GM19463 (cell line): ENCODE measurements around the gene OTC.

Source experiments
- ATAC-seq: cut with Tn5 transposase; IDR thresholded peaks from one replicate; pipeline ENCODE4 v1.9.1; 2021; ENCODE audit warnings: mild to moderate bottlenecking, moderate library complexity; ENCODE audit not compliant: unreplicated experiment

The OTC gene

DNA sequence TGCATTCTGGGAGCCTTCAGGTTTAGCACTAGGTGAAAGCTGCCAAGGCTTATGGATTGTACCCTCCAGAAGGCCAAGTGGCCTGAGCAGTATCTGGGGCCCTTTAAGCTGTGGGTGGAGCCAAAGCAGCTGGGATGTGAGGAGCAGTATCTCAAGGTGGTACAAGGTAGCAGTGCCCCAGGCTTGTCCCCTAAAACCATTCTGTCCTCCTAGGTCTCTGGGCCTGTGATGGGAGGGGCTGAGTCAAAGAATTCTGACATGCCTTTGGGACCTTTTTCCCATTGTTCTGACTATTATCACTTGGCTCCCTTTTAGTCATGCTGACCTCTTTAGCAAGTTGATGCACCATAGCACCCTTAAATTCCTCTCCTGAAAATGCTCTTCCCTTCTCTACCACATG is 109.9 kb downstream of the OTC start:
- no peak for ATAC-seq

DNA sequence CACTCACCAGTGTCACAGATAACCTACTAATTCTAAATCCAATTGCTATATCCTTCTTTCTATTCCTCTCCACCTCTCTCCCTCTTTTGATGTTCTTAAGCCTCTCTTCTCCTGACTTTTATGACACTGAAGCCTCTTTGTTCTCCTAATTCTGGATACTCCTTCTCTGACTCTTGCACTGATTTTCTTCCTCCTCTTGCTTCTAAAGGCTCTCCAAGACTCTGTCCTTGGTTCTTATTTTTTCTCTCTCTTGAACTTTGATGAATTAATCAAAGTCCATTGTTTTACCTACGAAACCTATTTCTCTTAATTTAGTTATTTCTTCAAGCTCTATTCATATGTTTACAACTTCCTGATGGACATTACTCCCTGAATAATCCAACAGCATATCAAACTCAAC is 113.3 kb downstream of the OTC start:
- no peak for ATAC-seq

DNA sequence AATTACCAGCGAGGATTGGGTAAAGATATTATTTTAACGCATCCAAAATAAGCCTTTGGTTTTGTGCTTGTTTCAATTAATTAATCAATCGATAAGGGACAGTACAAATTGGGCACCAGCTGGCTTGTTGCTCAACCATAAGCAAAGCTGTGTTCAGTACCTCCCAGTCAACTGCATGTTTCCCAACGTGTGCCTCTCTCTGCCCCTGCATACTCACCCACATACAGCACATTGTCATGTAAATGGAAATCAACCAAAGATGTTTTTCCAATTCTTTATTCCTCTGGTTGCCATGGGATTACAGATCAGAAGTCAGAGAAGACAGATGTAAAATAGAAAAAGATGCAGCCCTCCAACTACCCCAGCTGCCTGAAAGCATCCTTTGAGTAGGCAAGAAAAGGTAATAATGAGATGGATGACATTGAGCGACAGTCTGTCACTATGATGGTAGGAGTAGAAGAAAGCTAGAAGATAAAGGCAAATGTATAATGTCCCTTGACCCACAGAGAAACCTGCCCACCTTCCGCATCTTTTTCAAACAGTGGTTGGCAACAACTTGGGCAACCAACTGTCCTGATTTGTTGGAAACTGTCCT is 116.3 kb downstream of the OTC start:
- no peak for ATAC-seq
